H1 (cell line): Measurements from ENCODE around the gene CA10. TPM values are rescaled to one million over a fixed set of nuclear protein-coding genes. Genes with fewer than 3 reads are reported as not detected.

Experiments
- CTCF ChIA-PET: fragments of 300-600 bp; sonication (Branson Sonifier 250); formaldehyde crosslinking; loops from one replicate; lab custom pipeline; 2021; ENCODE audit not compliant: partially characterized antibody; lab: Charles Lee
- POLR2A ChIA-PET: fragments of 300-600 bp; sonication (Branson Sonifier 250); formaldehyde crosslinking; loops from one replicate; lab custom pipeline; 2021; ENCODE audit warnings: inconsistent platforms; ENCODE audit not compliant: partially characterized antibody; lab: Charles Lee
- DNase-seq, 2 experiments: peaks; one replicate each; pipeline versions ENCODE4 v3.0.0 to v3.0.0-alpha.2; 2010 to 2022; ENCODE audit warnings: low spot score in 2 of 2, low read depth in 1 of 2, mixed read lengths in 1 of 2
- FAIRE-seq: peaks from 2 replicates; lab custom pipeline; 2011; peaks lifted over from hg19 to GRCh38; lab: Jason Lieb, UNC
- H2AFZ ChIP-seq: 2 replicates; pipeline ENCODE4 v1.8.1; 2012; ENCODE audit warnings: low read length, inconsistent platforms
- H2AK5ac ChIP-seq: 2 replicates; pipeline ENCODE4 v1.6.1; 2013; ENCODE audit warnings: low read depth, low read length
- H2BK120ac ChIP-seq: replicated peaks from 2 replicates; pipeline ENCODE3; 2013; ENCODE audit warnings: low read depth, low read length, inconsistent platforms
- H2BK12ac ChIP-seq: 2 replicates; pipeline ENCODE4 v1.6.1; 2013; ENCODE audit warnings: low read depth, low read length
- H2BK15ac ChIP-seq: 2 replicates; pipeline ENCODE4 v1.6.1; 2013; ENCODE audit warnings: low read length
- H2BK20ac ChIP-seq: 2 replicates; pipeline ENCODE4 v1.6.1; 2013; ENCODE audit warnings: low read length
- H2BK5ac ChIP-seq: 2 replicates; pipeline ENCODE4 v1.6.1; 2013; ENCODE audit warnings: low read depth, low read length
- H3K14ac ChIP-seq: 2 replicates; pipeline ENCODE4 v1.6.1; 2013; ENCODE audit warnings: inconsistent platforms; ENCODE audit not compliant: insufficient read length
- H3K18ac ChIP-seq: 2 replicates; pipeline ENCODE4 v1.6.1; 2013; ENCODE audit warnings: low read length; ENCODE audit errors: extremely low read depth
- H3K23ac ChIP-seq: 2 replicates; pipeline ENCODE4 v1.6.1; 2013; ENCODE audit warnings: inconsistent platforms; ENCODE audit not compliant: insufficient read length
- H3K23me2 ChIP-seq: 2 replicates; pipeline ENCODE4 v1.6.1; 2013; ENCODE audit warnings: low read depth, low read length
- H3K27ac ChIP-seq: 2 replicates; pipeline ENCODE4 v1.6.1; 2011; ENCODE audit warnings: low read depth, low read length, inconsistent platforms
- H3K27me3 ChIP-seq, 4 experiments: replicated peaks in 1 of 4; 1 replicate in 1 of 4; 2 replicates in 3 of 4; pipeline versions ENCODE4 v1.6.1 to v1.8.1; 2011 to 2013; ENCODE audit warnings: low read length in 3 of 4, mild to moderate bottlenecking in 3 of 4, inconsistent platforms in 2 of 4, mixed read lengths in 2 of 4, moderate library complexity in 1 of 4; ENCODE audit not compliant: control insufficient read depth in 3 of 4, insufficient read depth in 3 of 4; ENCODE audit errors: extremely low read depth in 1 of 4
- H3K36me3 ChIP-seq, 4 experiments: 2 replicates each; pipeline versions ENCODE4 v1.6.1 to v1.8.1; 2011 to 2013; ENCODE audit warnings: mild to moderate bottlenecking in 4 of 4, low read length in 3 of 4, moderate library complexity in 2 of 4, control low read depth in 1 of 4, inconsistent platforms in 1 of 4; ENCODE audit not compliant: insufficient read depth in 4 of 4, control insufficient read depth in 2 of 4
- H3K4ac ChIP-seq: replicated peaks from 2 replicates; pipeline ENCODE3; 2013; ENCODE audit warnings: low read length, low read depth, mixed read lengths, inconsistent platforms; ENCODE audit not compliant: insufficient read length
- H3K4me1 ChIP-seq, 4 experiments: replicated peaks in 1 of 4; 1 replicate in 1 of 4; 2 replicates in 3 of 4; pipeline versions ENCODE4 v1.6.1 to v1.8.1; 2011 to 2013; ENCODE audit warnings: low read length in 3 of 4, inconsistent platforms in 2 of 4, mixed read lengths in 1 of 4; ENCODE audit not compliant: insufficient read depth in 4 of 4, control insufficient read depth in 3 of 4
- H3K4me2 ChIP-seq, 2 experiments: 2 replicates each; pipeline versions ENCODE4 v1.6.1 to v1.8.1; 2011 to 2013; ENCODE audit warnings: low read depth in 2 of 2, low read length in 2 of 2, control low read depth in 1 of 2, inconsistent platforms in 1 of 2, mild to moderate bottlenecking in 1 of 2; ENCODE audit not compliant: insufficient read depth in 1 of 2
- H3K4me3 ChIP-seq, 4 experiments: fragments of 200-600, 300-600 bp in 1 of 4; sonication (generic), shearing (Covaris generic), sonication (Bioruptor Twin) in 1 of 4; 2 replicates each; pipeline versions ENCODE4 v1.5.1 to v1.8.1; 2011 to 2016; ENCODE audit warnings: low read length in 4 of 4, low read depth in 3 of 4, control low read depth in 2 of 4, inconsistent platforms in 2 of 4, mild to moderate bottlenecking in 2 of 4, mixed read lengths in 1 of 4, moderate library complexity in 1 of 4; ENCODE audit not compliant: insufficient read depth in 2 of 4; ENCODE audit errors: extremely low read depth in 1 of 4
- H3K56ac ChIP-seq: replicated peaks from 2 replicates; pipeline ENCODE3; 2013; ENCODE audit warnings: low read depth, mild to moderate bottlenecking, mixed read lengths, low read length, inconsistent platforms; ENCODE audit not compliant: insufficient read length
- H3K79me1 ChIP-seq: 2 replicates; pipeline ENCODE4 v1.6.1; 2013; ENCODE audit warnings: low read depth, low read length, control low read depth
- H3K79me2 ChIP-seq, 2 experiments: 2 replicates each; pipeline versions ENCODE4 v1.6.1 to v1.8.1; 2012 to 2013; ENCODE audit warnings: low read length in 2 of 2, mild to moderate bottlenecking in 2 of 2, inconsistent platforms in 1 of 2; ENCODE audit not compliant: insufficient read depth in 2 of 2, control insufficient read depth in 1 of 2
- H3K9ac ChIP-seq, 4 experiments: replicated peaks in 1 of 4; 1 replicate in 1 of 4; 2 replicates in 3 of 4; pipeline versions ENCODE4 v1.6.1 to v1.8.1; 2011 to 2013; ENCODE audit warnings: low read depth in 3 of 4, low read length in 3 of 4, control low read depth in 2 of 4, mild to moderate bottlenecking in 2 of 4, moderate library complexity in 2 of 4, inconsistent platforms in 1 of 4; ENCODE audit errors: extremely low read depth in 1 of 4
- H3K9me3 ChIP-seq, 2 experiments: 2 replicates each; pipeline versions ENCODE4 v1.6.1 to v1.8.1; 2012 to 2013; ENCODE audit warnings: mild to moderate bottlenecking in 2 of 2, moderate library complexity in 2 of 2, control low read depth in 1 of 2, inconsistent platforms in 1 of 2, low read depth in 1 of 2, low read length in 1 of 2, mixed read lengths in 1 of 2; ENCODE audit not compliant: insufficient read depth in 2 of 2
- H4K20me1 ChIP-seq, 2 experiments: replicated peaks in 1 of 2; 2 replicates each; pipeline versions ENCODE3 to v1.8.1; 2011 to 2013; ENCODE audit warnings: inconsistent platforms in 2 of 2, low read length in 2 of 2, mild to moderate bottlenecking in 1 of 2; ENCODE audit not compliant: insufficient read depth in 2 of 2, control insufficient read depth in 1 of 2
- H4K5ac ChIP-seq: 2 replicates; pipeline ENCODE4 v1.6.1; 2013; ENCODE audit warnings: low read length, low read depth, mixed read lengths, inconsistent platforms; ENCODE audit not compliant: insufficient read length
- H4K8ac ChIP-seq: 2 replicates; pipeline ENCODE4 v1.8.0; 2013; ENCODE audit warnings: mild to moderate bottlenecking, moderate library complexity, low read length, inconsistent platforms; ENCODE audit not compliant: insufficient read depth; ENCODE audit errors: extremely low read depth
- H4K91ac ChIP-seq: replicated peaks from 2 replicates; pipeline ENCODE3; 2013; ENCODE audit warnings: low read length, mixed read lengths, inconsistent platforms; ENCODE audit not compliant: insufficient read length
- BRCA1 ChIP-seq: IDR thresholded peaks from 2 replicates; pipeline ENCODE4 v1.6.1; 2012; ENCODE audit warnings: low read depth, low read length, improper control_type of control experiment
- CEBPB ChIP-seq: IDR thresholded peaks from 2 replicates; pipeline ENCODE4 v1.6.1; 2012; ENCODE audit warnings: low read depth, low read length
- GABPA ChIP-seq: IDR thresholded peaks from 2 replicates; pipeline ENCODE4 v1.6.1; 2011; ENCODE audit warnings: mild to moderate bottlenecking, low read length, moderate library complexity, borderline replicate concordance; ENCODE audit not compliant: insufficient read depth
- NRF1 ChIP-seq: IDR thresholded peaks from 2 replicates; pipeline ENCODE4 v1.6.1; 2011; ENCODE audit warnings: mild to moderate bottlenecking, low read depth, low read length, improper control_type of control experiment
- TCF12 ChIP-seq: IDR thresholded peaks from 2 replicates; pipeline ENCODE4 v1.6.1; 2011; ENCODE audit warnings: low read depth, mild to moderate bottlenecking, low read length
- polyA plus RNA-seq, 7 experiments: library from polyadenylated mRNA; depleted of rRNA in 3 of 7; stranded (reverse) in 5 of 7; unstranded in 2 of 7; fragments of >200 nt in 5 of 7; fragments of 200-250 nt in 2 of 7; gene quantifications; 1 replicate in 5 of 7; 2 replicates in 1 of 7; 4 replicates in 1 of 7; pipeline versions ENCODE4 v1.2.1 to v1.2.3, GENCODE V29; 2011 to 2013; ENCODE audit warnings: missing spikeins in 2 of 7, mixed read lengths in 2 of 7
- total RNA-seq: library from RNA; stranded (reverse); fragmentation: NEBNext Ultra II Directional; extraction: Animal tissue kit (Norgen Biotek cat#: 25700); gene quantifications from 2 replicates; pipeline ENCODE4 v1.2.1, GENCODE V29; 2021
- TF ChIP-seq, protein P1 (sequence below): IDR thresholded peaks from 2 replicates; pipeline ENCODE4 v1.6.1; 2012; ENCODE audit warnings: low read length, inconsistent platforms
- TF ChIP-seq, protein P2 (sequence below), 3 experiments: IDR thresholded peaks; 1 replicate in 2 of 3; 2 replicates in 1 of 3; pipeline versions ENCODE4 v1.5.1 to v1.6.1; 2011; ENCODE audit warnings: low read length in 3 of 3, mild to moderate bottlenecking in 3 of 3, inconsistent platforms in 2 of 3, low read depth in 1 of 3, moderate library complexity in 1 of 3; ENCODE audit not compliant: insufficient read depth in 1 of 3; ENCODE audit errors: control extremely low read depth in 1 of 3

CA10 gene
- total and polyA plus RNA-seq, 2 of the 8 experiments (the other 6 are each of a cell fraction or from before 2014, with no cell fraction given): 0.60 to 0.63 TPM

DNA sequence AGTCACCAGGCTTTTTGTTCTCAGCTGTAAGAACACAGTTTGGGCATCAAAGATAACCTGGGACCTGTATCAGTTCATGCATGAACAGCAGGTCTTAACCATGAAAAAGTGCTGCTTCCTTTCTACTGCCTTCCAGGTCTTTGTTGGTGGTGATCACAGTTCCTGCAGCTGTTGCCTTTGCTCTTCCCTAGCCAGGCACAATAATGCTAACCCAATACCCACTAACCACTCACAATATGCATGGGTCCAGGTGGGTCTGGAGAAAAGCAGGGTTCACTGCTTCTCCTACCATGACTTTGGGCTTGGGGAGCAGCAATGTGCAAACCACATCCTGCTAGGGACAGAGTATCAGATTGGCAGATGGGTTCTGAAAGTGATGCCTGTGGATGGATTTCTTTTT, 501.3 kb downstream of the CA10 start:
- ChIA-PET POLR2A (no interaction called here), CTCF (interaction anchor here (0.7 to 1.8 kb wide), 3 partner anchors 17 to 21 kb away, joined by 3 to 5 read pairs (median 5); no protein-coding TSS in a partner anchor)
- Histone ChIP-seq H4K91ac (no peak overlapping the region), H3K18ac (no peak overlapping the region), H3K56ac (no peak overlapping the region), H3K14ac (no peak overlapping the region), H3K9me3 (no peaks in the 10 kb centered on the region), H3K9ac (no peak overlapping the region), H3K4ac (no peak overlapping the region), H2BK120ac (no peak overlapping the region), H2AK5ac (no peak overlapping the region), H2BK5ac (no peak overlapping the region), H3K4me3 (no peak overlapping the region), H3K4me1 (no peaks in the 10 kb centered on the region), H2BK12ac (no peak overlapping the region), H4K20me1 (no peaks in the 10 kb centered on the region), H4K8ac (no peak overlapping the region), H3K23me2 (no peaks in the 10 kb centered on the region), H3K79me2 (no peaks in the 10 kb centered on the region), H3K36me3 (no peaks in the 10 kb centered on the region), H3K4me2 (no peak overlapping the region), H2AFZ (no peak overlapping the region), H3K27me3 (no peaks in the 10 kb centered on the region; a peak in 1 of 7 replicates), H2BK20ac (no peak overlapping the region), H4K5ac (no peak overlapping the region), H3K23ac (no peak overlapping the region), H3K27ac (no peak overlapping the region), H3K79me1 (no peaks in the 10 kb centered on the region), H2BK15ac (no peak overlapping the region)
- FAIRE-seq: no peak
- DNase-seq: no peak
- no peak for TF ChIP-seq TCF12
- TF ChIP-seq BRCA1: no peak
- no peak for TF ChIP-seq NRF1
- TF ChIP-seq GABPA: no peak
- TF ChIP-seq CEBPB: no peak
- TF ChIP-seq, protein P1, sequence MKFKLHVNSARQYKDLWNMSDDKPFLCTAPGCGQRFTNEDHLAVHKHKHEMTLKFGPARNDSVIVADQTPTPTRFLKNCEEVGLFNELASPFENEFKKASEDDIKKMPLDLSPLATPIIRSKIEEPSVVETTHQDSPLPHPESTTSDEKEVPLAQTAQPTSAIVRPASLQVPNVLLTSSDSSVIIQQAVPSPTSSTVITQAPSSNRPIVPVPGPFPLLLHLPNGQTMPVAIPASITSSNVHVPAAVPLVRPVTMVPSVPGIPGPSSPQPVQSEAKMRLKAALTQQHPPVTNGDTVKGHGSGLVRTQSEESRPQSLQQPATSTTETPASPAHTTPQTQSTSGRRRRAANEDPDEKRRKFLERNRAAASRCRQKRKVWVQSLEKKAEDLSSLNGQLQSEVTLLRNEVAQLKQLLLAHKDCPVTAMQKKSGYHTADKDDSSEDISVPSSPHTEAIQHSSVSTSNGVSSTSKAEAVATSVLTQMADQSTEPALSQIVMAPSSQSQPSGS: no peak
- TF ChIP-seq, protein P2, sequence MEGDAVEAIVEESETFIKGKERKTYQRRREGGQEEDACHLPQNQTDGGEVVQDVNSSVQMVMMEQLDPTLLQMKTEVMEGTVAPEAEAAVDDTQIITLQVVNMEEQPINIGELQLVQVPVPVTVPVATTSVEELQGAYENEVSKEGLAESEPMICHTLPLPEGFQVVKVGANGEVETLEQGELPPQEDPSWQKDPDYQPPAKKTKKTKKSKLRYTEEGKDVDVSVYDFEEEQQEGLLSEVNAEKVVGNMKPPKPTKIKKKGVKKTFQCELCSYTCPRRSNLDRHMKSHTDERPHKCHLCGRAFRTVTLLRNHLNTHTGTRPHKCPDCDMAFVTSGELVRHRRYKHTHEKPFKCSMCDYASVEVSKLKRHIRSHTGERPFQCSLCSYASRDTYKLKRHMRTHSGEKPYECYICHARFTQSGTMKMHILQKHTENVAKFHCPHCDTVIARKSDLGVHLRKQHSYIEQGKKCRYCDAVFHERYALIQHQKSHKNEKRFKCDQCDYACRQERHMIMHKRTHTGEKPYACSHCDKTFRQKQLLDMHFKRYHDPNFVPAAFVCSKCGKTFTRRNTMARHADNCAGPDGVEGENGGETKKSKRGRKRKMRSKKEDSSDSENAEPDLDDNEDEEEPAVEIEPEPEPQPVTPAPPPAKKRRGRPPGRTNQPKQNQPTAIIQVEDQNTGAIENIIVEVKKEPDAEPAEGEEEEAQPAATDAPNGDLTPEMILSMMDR (IDR thresholded peaks at IDR 0.05; ENCODE audit: control extremely low read depth in 1 of 3, insufficient read depth in 1 of 3, low read depth in 1 of 3, low read length in 3 of 3): no peak
